ENCODE results near the gene HIPK2.

- TF ChIP-seq POLR2AphosphoS5 (IDR thresholded peaks at IDR 0.05; ENCODE audit: borderline replicate concordance, low read depth, low read length) = no peak
- TF ChIP-seq EZH2 (IDR thresholded peaks at IDR 0.05) = no peak
- no peak for TF ChIP-seq FOXP2 (optimal IDR thresholded peaks at IDR 0.05; ENCODE audit: control extremely low read depth, extremely low read length, insufficient read depth)
Observed at GRCh38 chr7:139774376-139774775, 3.4 kb downstream of the HIPK2 start.
